GM12891 (cell line): ENCODE measurements around the gene FAM72A.
"Not testable (repeated sequence)": the region's sequence is repeated elsewhere in the genome, so short reads cannot be mapped to it uniquely, and the experiment has no call there.

ENCODE experiments used
- POLR2A ChIP-seq: IDR thresholded peaks from 2 replicates; pipeline ENCODE4 v1.6.1; 2011; ENCODE audit warnings: low read depth, low read length, control low read depth
- POLR2AphosphoS5 ChIP-seq: IDR thresholded peaks from 2 replicates; pipeline ENCODE4 v1.6.1; 2011; ENCODE audit warnings: low read depth, low read length, control low read depth

DNA sequence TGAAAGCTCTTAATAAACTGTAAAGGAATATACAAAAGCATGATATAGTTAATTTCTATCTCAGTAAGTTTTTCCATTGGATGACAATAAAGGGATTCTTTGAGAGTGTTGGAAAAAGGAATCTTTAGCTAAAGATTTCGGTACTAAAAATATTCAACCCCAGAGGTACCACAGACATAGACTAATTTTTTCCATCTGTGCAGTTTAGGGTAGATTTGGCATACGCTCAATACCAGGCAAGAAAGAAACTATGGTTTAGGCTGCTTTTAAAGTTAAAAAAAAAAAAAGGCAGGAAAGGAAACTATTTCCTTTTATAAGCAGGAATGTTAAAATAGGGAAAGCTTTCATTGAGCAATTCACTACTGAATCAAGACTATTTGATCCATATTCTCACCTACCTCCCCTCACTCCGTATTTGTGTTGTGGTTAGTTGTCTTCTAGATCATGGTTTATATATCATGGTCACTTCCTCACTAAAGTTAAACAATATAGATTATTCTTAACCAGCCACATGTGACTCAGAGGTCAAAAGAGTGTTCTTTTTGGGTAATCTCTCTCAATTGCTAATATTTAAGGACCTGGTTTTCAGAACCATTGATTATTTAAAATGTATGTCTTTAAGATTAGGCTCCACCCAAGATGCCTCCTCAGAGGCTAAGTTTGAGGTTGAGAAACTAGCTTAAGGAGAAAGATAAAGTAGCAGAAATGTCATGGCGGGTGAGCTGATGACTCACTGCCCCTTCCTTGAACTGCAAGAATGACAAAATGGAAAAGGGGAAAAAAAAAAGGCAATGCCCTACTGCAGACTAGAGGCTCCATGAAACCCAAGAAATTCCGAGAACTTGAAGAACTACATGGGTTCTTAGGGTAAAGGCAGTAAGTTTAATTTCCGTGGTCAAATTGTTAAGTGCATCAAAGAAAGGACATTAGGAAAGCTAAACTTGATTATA, 20.0 kb downstream of the FAM72A start:
- TF ChIP-seq POLR2AphosphoS5, POLR2A: not testable (repeated sequence)
